HTR-8/SVneo (cell line): ENCODE measurements around the gene POLR2M.
A peak's percentile ranks its signal among the peaks of the same experiment; 100 is the strongest.

Experiments
- DNase-seq: peaks from one replicate; pipeline ENCODE4 v3.0.0; 2011; ENCODE audit warnings: low spot score, mixed read lengths; ENCODE audit not compliant: insufficient read length
- FAIRE-seq: peaks from 2 replicates; lab custom pipeline; 2011; peaks lifted over from hg19 to GRCh38; lab: Jason Lieb, UNC

Gene POLR2M

GRCh38 chr15:57706405-57707209, at the start of gene POLR2M:
Gene POLR2M (plus strand): TSS chr15:57706714. CDS start chr15:57706843, 129 bp downstream.
- FAIRE-seq (peak; percentile 84), DNase-seq (peak; percentile 83)

- FAIRE-seq (no peak), DNase-seq (no peak)
Observed at GRCh38 chr15:57657619-57658018, 48.9 kb upstream of the POLR2M start.

GRCh38 chr15:57662091-57662744, 44.3 kb upstream of the POLR2M start:
- DNase-seq, result no peak
- no peak for FAIRE-seq

GRCh38 chr15:57662802-57663201, 43.7 kb upstream of the POLR2M start:
- no peak for FAIRE-seq

GRCh38 chr15:57663262-57663661, 43.3 kb upstream of the POLR2M start:
- FAIRE-seq (no peak), DNase-seq (no peak)

More at GRCh38 chr15:57662802-57663201, 43.7 kb upstream of the POLR2M start:
- no peak for DNase-seq

GRCh38 chr15:57665194-57665593, 41.3 kb upstream of the POLR2M start:
- no peak for FAIRE-seq

GRCh38 chr15:57665939-57666338, 40.6 kb upstream of the POLR2M start:
- DNase-seq (no peak), FAIRE-seq (no peak)

More at GRCh38 chr15:57665194-57665593, 41.3 kb upstream of the POLR2M start:
- DNase-seq, result no peak

GRCh38 chr15:57667171-57667849, 39.2 kb upstream of the POLR2M start:
- peak; percentile 77 for FAIRE-seq
- peak; percentile 71 for DNase-seq

- no peak for FAIRE-seq
- DNase-seq, result no peak
Observed at GRCh38 chr15:57668016-57668415, 38.5 kb upstream of the POLR2M start.

- DNase-seq (no peak), FAIRE-seq (no peak)
Observed at GRCh38 chr15:57671636-57672035, 34.9 kb upstream of the POLR2M start.

GRCh38 chr15:57675481-57676181, 30.9 kb upstream of the POLR2M start:
- no peak for FAIRE-seq
- no peak for DNase-seq

GRCh38 chr15:57676585-57676984, 29.9 kb upstream of the POLR2M start:
- DNase-seq, result peak; percentile 4
- no peak for FAIRE-seq

- DNase-seq, result no peak
- no peak for FAIRE-seq
Observed at GRCh38 chr15:57677204-57677603, 29.3 kb upstream of the POLR2M start.

- DNase-seq, result peak; percentile 23
- no peak for FAIRE-seq
Observed at GRCh38 chr15:57680021-57680420, 26.5 kb upstream of the POLR2M start.

GRCh38 chr15:57681011-57681410, 25.5 kb upstream of the POLR2M start:
- DNase-seq, result no peak
- FAIRE-seq, result no peak

- no peak for FAIRE-seq
- no peak for DNase-seq
Observed at GRCh38 chr15:57683481-57683880, 23.0 kb upstream of the POLR2M start.

GRCh38 chr15:57684491-57685151, 21.9 kb upstream of the POLR2M start:
- no peak for FAIRE-seq
- no peak for DNase-seq

GRCh38 chr15:57685306-57686095, 21.0 kb upstream of the POLR2M start:
- DNase-seq, result no peak
- no peak for FAIRE-seq

GRCh38 chr15:57686657-57687056, 19.9 kb upstream of the POLR2M start:
- no peak for FAIRE-seq

More at GRCh38 chr15:57686657-57687056, 19.9 kb upstream of the POLR2M start:
- DNase-seq, result no peak
